Neural progenitor cell (in vitro differentiated cells): ENCODE measurements around the gene TMEM186. TPM values are rescaled to one million over a fixed set of nuclear protein-coding genes. Genes with fewer than 3 reads are reported as not detected.

Source experiments
- DNase-seq: peaks from one replicate; pipeline ENCODE4 v3.0.0-alpha.2; 2016; ENCODE audit warnings: low spot score
- H2AFZ ChIP-seq: fragments of 200-600 bp; sonication (generic); replicated peaks from 2 replicates; pipeline ENCODE4 v1.6.1; 2016; ENCODE audit warnings: antibody characterized with exemption
- H3F3A ChIP-seq: fragments of 200-600 bp; sonication (generic); 2 replicates; pipeline ENCODE4 v1.6.1; 2016; ENCODE audit warnings: antibody characterized with exemption, low read depth
- H3K27ac ChIP-seq: fragments of 200-600 bp; sonication (generic); 2 replicates; pipeline ENCODE4 v1.5.1; 2016; ENCODE audit warnings: mild to moderate bottlenecking
- H3K27me3 ChIP-seq: fragments of 200-600 bp; sonication (generic); 2 replicates; pipeline ENCODE4 v1.6.1; 2016; ENCODE audit warnings: mild to moderate bottlenecking, moderate library complexity
- H3K36me3 ChIP-seq: fragments of 200-600 bp; sonication (generic); 2 replicates; pipeline ENCODE4 v1.5.1; 2016
- H3K4me1 ChIP-seq: fragments of 200-600 bp; sonication (generic); 2 replicates; pipeline ENCODE4 v1.6.1; 2016; ENCODE audit warnings: mixed run types
- H3K4me2 ChIP-seq: fragments of 200-600 bp; sonication (generic); 2 replicates; pipeline ENCODE4 v1.6.1; 2016
- H3K4me3 ChIP-seq: fragments of 200-600 bp; sonication (generic); 2 replicates; pipeline ENCODE4 v1.5.1; 2016
- H3K79me2 ChIP-seq: fragments of 200-600 bp; sonication (generic); 2 replicates; pipeline ENCODE4 v1.6.1; 2016; ENCODE audit warnings: low read depth
- H3K9ac ChIP-seq: fragments of 200-600 bp; sonication (generic); 2 replicates; pipeline ENCODE4 v1.6.1; 2016
- H3K9me3 ChIP-seq: fragments of 200-600 bp; sonication (generic); 2 replicates; pipeline ENCODE4 v1.5.1; 2016; ENCODE audit warnings: low read depth
- H4K20me1 ChIP-seq: fragments of 200-600 bp; sonication (generic); 2 replicates; pipeline ENCODE4 v1.6.1; 2016; ENCODE audit warnings: low read depth
- H3K27ac Mint-ChIP-seq: 3 replicates; pipeline ENCODE4 v1.8.0; 2021; ENCODE audit warnings: mixed read lengths
- H3K27me3 Mint-ChIP-seq: 2 replicates; pipeline ENCODE4 v1.8.0; 2022; ENCODE audit warnings: low read depth, mild to moderate bottlenecking, inconsistent platforms, moderate library complexity, mixed read lengths; ENCODE audit not compliant: insufficient read depth
- H3K36me3 Mint-ChIP-seq: 3 replicates; pipeline ENCODE4 v1.8.0; 2021; ENCODE audit warnings: mixed read lengths
- H3K4me1 Mint-ChIP-seq: 3 replicates; pipeline ENCODE4 v1.8.0; 2021; ENCODE audit warnings: mixed read lengths
- H3K4me3 Mint-ChIP-seq: 3 replicates; pipeline ENCODE4 v1.8.0; 2021; ENCODE audit warnings: mild to moderate bottlenecking, moderate library complexity, mixed read lengths
- H3K9me3 Mint-ChIP-seq: 3 replicates; pipeline ENCODE4 v1.8.0; 2020; ENCODE audit warnings: mixed read lengths
- CTCF ChIP-seq: fragments of 200-600 bp; sonication (generic); IDR thresholded peaks from 2 replicates; pipeline ENCODE4 v1.5.1; 2017; ENCODE audit warnings: antibody characterized with exemption, mild to moderate bottlenecking
- EZH2 ChIP-seq: fragments of 200-600 bp; sonication (generic); IDR thresholded peaks from 2 replicates; pipeline ENCODE4 v1.6.1; 2017; ENCODE audit warnings: antibody characterized with exemption, mild to moderate bottlenecking, moderate library complexity
- EZH2phosphoT487 ChIP-seq: fragments of 200-600 bp; sonication (generic); IDR thresholded peaks from 2 replicates; pipeline ENCODE4 v1.6.1; 2017; ENCODE audit warnings: antibody characterized with exemption
- total RNA-seq: library from RNA; depleted of rRNA; stranded (reverse); fragments of >200 nt; gene quantifications from 2 replicates; pipeline ENCODE4 v1.2.3, GENCODE V29; 2015; ENCODE audit warnings: low replicate concordance

TMEM186 gene
- total RNA-seq, 1 donor from 2014 or later, result 6.4 TPM

- no peaks in the 10 kb centered on the region for H3K9me3 ChIP-seq
- no peaks in the 10 kb centered on the region for H4K20me1 ChIP-seq
- Mint-ChIP-seq H3K4me3 (no peak overlapping the region), H3K9me3 (no peaks in the 10 kb centered on the region), H3K4me1 (no peaks in the 10 kb centered on the region), H3K36me3 (peaks cover 38% of the 10 kb centered on the region), H3K27ac (no peak overlapping the region), H3K27me3 (peaks cover 3% of the 10 kb centered on the region)
- no peak overlapping the region for H3K9ac ChIP-seq
- no peaks in the 10 kb centered on the region for H3K36me3 ChIP-seq
- no peaks in the 10 kb centered on the region for H3K27me3 ChIP-seq
- TF ChIP-seq EZH2phosphoT487, result no peak
- TF ChIP-seq CTCF, result no peak
- TF ChIP-seq EZH2, result no peak
- H3F3A ChIP-seq, result no peaks in the 10 kb centered on the region
- H2AFZ ChIP-seq, result no peak overlapping the region
- no peaks in the 10 kb centered on the region for H3K79me2 ChIP-seq
- H3K27ac ChIP-seq, result no peak overlapping the region
- H3K4me3 ChIP-seq, result no peak overlapping the region
- no peak for DNase-seq
- H3K4me1 ChIP-seq, result no peaks in the 10 kb centered on the region
- H3K4me2 ChIP-seq, result no peak overlapping the region
These were observed 40.7 kb downstream of the TMEM186 start for GRCh38 chr16:8756755-8757154.

GRCh38 chr16:8753416-8754054 is 43.9 kb downstream of the TMEM186 start:
- H3K9me3 Mint-ChIP-seq, result no peaks in the 10 kb centered on the region
- H3K27ac Mint-ChIP-seq, result peak overlapping the region; percentile 57
- no peak overlapping the region for H3K4me3 Mint-ChIP-seq
- peaks cover 5% of the 10 kb centered on the region for H3K27me3 Mint-ChIP-seq
- TF ChIP-seq CTCF, result no peak
- TF ChIP-seq EZH2phosphoT487, result no peak
- no peak for TF ChIP-seq EZH2
- no peaks in the 10 kb centered on the region for H3K27me3 ChIP-seq
- no peaks in the 10 kb centered on the region for H3K36me3 ChIP-seq
- no peak overlapping the region for H3K4me2 ChIP-seq
- no peak overlapping the region for H2AFZ ChIP-seq
- DNase-seq, result no peak
- no peaks in the 10 kb centered on the region for H3K4me1 Mint-ChIP-seq
- H3K9ac ChIP-seq, result no peak overlapping the region
- no peaks in the 10 kb centered on the region for H3K4me1 ChIP-seq
- no peaks in the 10 kb centered on the region for H3F3A ChIP-seq
- no peaks in the 10 kb centered on the region for H4K20me1 ChIP-seq
- H3K79me2 ChIP-seq, result no peaks in the 10 kb centered on the region
- H3K4me3 ChIP-seq, result no peak overlapping the region
- no peak overlapping the region for H3K27ac ChIP-seq
- no peaks in the 10 kb centered on the region for H3K9me3 ChIP-seq
- H3K36me3 Mint-ChIP-seq, result peaks cover 29% of the 10 kb centered on the region

GRCh38 chr16:8752706-8753105 is 44.7 kb downstream of the TMEM186 start:
- Histone ChIP-seq H3F3A (no peaks in the 10 kb centered on the region), H3K36me3 (no peaks in the 10 kb centered on the region), H3K27me3 (no peaks in the 10 kb centered on the region), H2AFZ (no peak overlapping the region), H3K79me2 (no peaks in the 10 kb centered on the region), H3K4me3 (no peak overlapping the region), H3K9me3 (no peaks in the 10 kb centered on the region), H4K20me1 (no peaks in the 10 kb centered on the region), H3K4me1 (no peaks in the 10 kb centered on the region), H3K4me2 (no peak overlapping the region), H3K27ac (no peak overlapping the region), H3K9ac (no peak overlapping the region)
- Mint-ChIP-seq H3K4me3 (no peak overlapping the region), H3K27ac (no peak overlapping the region), H3K27me3 (peaks cover 5% of the 10 kb centered on the region), H3K4me1 (no peaks in the 10 kb centered on the region), H3K36me3 (peaks cover 24% of the 10 kb centered on the region), H3K9me3 (no peaks in the 10 kb centered on the region)
- DNase-seq, result no peak
- TF ChIP-seq CTCF (no peak), EZH2 (no peak), EZH2phosphoT487 (no peak)
